GM23338 (cell line): ENCODE measurements around the gene ST8SIA2. TPM values are rescaled to one million over a fixed set of nuclear protein-coding genes. Genes with fewer than 3 reads are reported as not detected.

ENCODE experiments used
- ATAC-seq: fragments of 200-7000 bp; cut with Tn5 transposase; 3 replicates; pipeline ENCODE4 v1.9.1; 2020
- DNase-seq: peaks from one replicate; pipeline ENCODE4 v3.0.0-alpha.2; 2015; ENCODE audit warnings: low spot score
- H2AFZ ChIP-seq: fragments of 200-600 bp; sonication (generic); 2 replicates; pipeline ENCODE4 v1.8.0; 2016; ENCODE audit warnings: antibody characterized with exemption, mild to moderate bottlenecking, moderate library complexity
- H3F3A ChIP-seq: fragments of 200-600 bp; sonication (generic); replicated peaks from 2 replicates; pipeline ENCODE4 v1.8.0; 2017; ENCODE audit warnings: antibody characterized with exemption, mixed run types, low read depth
- H3K27ac ChIP-seq: fragments of 200-600 bp; sonication (generic); 2 replicates; pipeline ENCODE4 v1.6.1; 2016; ENCODE audit warnings: low read depth
- H3K27me3 ChIP-seq: fragments of 200-600 bp; sonication (generic); 2 replicates; pipeline ENCODE4 v1.8.0; 2016; ENCODE audit warnings: mild to moderate bottlenecking, mixed run types, moderate library complexity; ENCODE audit not compliant: insufficient read depth
- H3K36me3 ChIP-seq: fragments of 200-600 bp; sonication (generic); 2 replicates; pipeline ENCODE4 v1.8.0; 2016; ENCODE audit warnings: mild to moderate bottlenecking; ENCODE audit not compliant: insufficient read depth
- H3K4me1 ChIP-seq: fragments of 200-600 bp; sonication (generic); 2 replicates; pipeline ENCODE4 v1.8.0; 2016; ENCODE audit warnings: mild to moderate bottlenecking, moderate library complexity; ENCODE audit not compliant: insufficient read depth
- H3K4me2 ChIP-seq: fragments of 200-600 bp; sonication (generic); 2 replicates; pipeline ENCODE4 v1.7.1; 2017; ENCODE audit warnings: mixed run types
- H3K4me3 ChIP-seq: fragments of 200-600 bp; sonication (generic); 2 replicates; pipeline ENCODE4 v1.6.1; 2016; ENCODE audit warnings: mixed run types
- H3K79me2 ChIP-seq: fragments of 200-600 bp; sonication (generic); replicated peaks from 2 replicates; pipeline ENCODE4 v1.8.0; 2017; ENCODE audit warnings: mild to moderate bottlenecking; ENCODE audit not compliant: insufficient read depth
- H3K9me2 ChIP-seq: fragments of 200-600 bp; sonication (generic); 2 replicates; pipeline ENCODE4 v1.8.0; 2017; ENCODE audit not compliant: insufficient read depth
- H4K20me1 ChIP-seq: fragments of 200-600 bp; sonication (generic); replicated peaks from 2 replicates; pipeline ENCODE4 v1.8.0; 2017; ENCODE audit warnings: mild to moderate bottlenecking; ENCODE audit not compliant: insufficient read depth
- H3K27ac Mint-ChIP-seq: 2 replicates; pipeline ENCODE4 v1.8.0; 2020; ENCODE audit warnings: inconsistent platforms, mild to moderate bottlenecking, moderate library complexity, mixed read lengths
- H3K27me3 Mint-ChIP-seq: 3 replicates; pipeline ENCODE4 v1.8.0; 2022; ENCODE audit warnings: low read depth, mild to moderate bottlenecking, moderate library complexity, mixed read lengths, inconsistent platforms; ENCODE audit not compliant: insufficient read depth, poor library complexity
- H3K36me3 Mint-ChIP-seq: 3 replicates; pipeline ENCODE4 v1.8.0; 2021; ENCODE audit warnings: low read depth, mild to moderate bottlenecking, inconsistent platforms, moderate library complexity, mixed read lengths
- H3K4me1 Mint-ChIP-seq: 3 replicates; pipeline ENCODE4 v1.8.0; 2020; ENCODE audit warnings: mild to moderate bottlenecking, inconsistent platforms, mixed read lengths
- H3K4me3 Mint-ChIP-seq: 3 replicates; pipeline ENCODE4 v1.8.0; 2021; ENCODE audit warnings: moderate library complexity, mild to moderate bottlenecking, inconsistent platforms, mixed read lengths
- H3K9me3 Mint-ChIP-seq: 3 replicates; pipeline ENCODE4 v1.8.0; 2020; ENCODE audit warnings: moderate library complexity, mild to moderate bottlenecking, inconsistent platforms, mixed read lengths
- ETS1 ChIP-seq: IDR thresholded peaks from 2 replicates; pipeline ENCODE4 v1.6.1; 2016; ENCODE audit warnings: antibody characterized with exemption
- EZH2 ChIP-seq: fragments of 200-600 bp; sonication (generic); IDR thresholded peaks from one replicate; pipeline ENCODE4 v1.8.0; 2017; ENCODE audit warnings: antibody characterized with exemption, mild to moderate bottlenecking, low read depth; ENCODE audit not compliant: unreplicated experiment
- EZH2phosphoT487 ChIP-seq: fragments of 200-600 bp; sonication (generic); IDR thresholded peaks from one replicate; pipeline ENCODE4 v1.8.1; 2018; ENCODE audit warnings: antibody characterized with exemption; ENCODE audit not compliant: unreplicated experiment
- JUNB ChIP-seq: IDR thresholded peaks from one replicate; pipeline ENCODE4 v1.6.1; 2016; ENCODE audit warnings: antibody characterized with exemption; ENCODE audit not compliant: unreplicated experiment
- NANOG ChIP-seq: IDR thresholded peaks from 2 replicates; pipeline ENCODE4 v1.6.1; 2016; ENCODE audit warnings: antibody characterized with exemption, borderline replicate concordance
- POLR2AphosphoS5 ChIP-seq: IDR thresholded peaks from 2 replicates; pipeline ENCODE4 v1.6.1; 2016; ENCODE audit warnings: antibody characterized with exemption, low read depth
- STAT1 ChIP-seq: IDR thresholded peaks from one replicate; pipeline ENCODE4 v1.6.1; 2016; ENCODE audit warnings: antibody characterized with exemption; ENCODE audit not compliant: unreplicated experiment
- ZNF114 ChIP-seq: fragments of 250-450 bp; sonication (Bioruptor Pico); IDR thresholded peaks from 2 replicates; pipeline ENCODE4 v1.5.0; 2020; ENCODE audit warnings: mild to moderate bottlenecking, moderate library complexity
- ZNF331 ChIP-seq: fragments of 250-450 bp; sonication (Bioruptor Pico); IDR thresholded peaks from 2 replicates; pipeline ENCODE4 v1.5.0; 2020; ENCODE audit warnings: low read depth, mild to moderate bottlenecking, moderate library complexity
- polyA plus RNA-seq: library from polyadenylated mRNA; unstranded; fragments of >200 nt; fragmentation: Nextera tagmentation; extraction: Ambion mirVana; gene quantifications from 2 replicates; pipeline ENCODE4 v1.2.1, GENCODE V29; 2016
- total RNA-seq: library from RNA; depleted of rRNA; stranded (reverse); fragments of >200 nt; shearing (Covaris generic); gene quantifications from 2 replicates; pipeline ENCODE4 v1.2.3, GENCODE V29; 2014
- TF ChIP-seq, protein P1 (sequence below): IDR thresholded peaks from one replicate; pipeline ENCODE4 v1.6.1; 2018; ENCODE audit warnings: antibody characterized with exemption; ENCODE audit not compliant: unreplicated experiment
- TF ChIP-seq, protein P2 (sequence below), 2 experiments: fragments of 200-600 bp in 1 of 2; sonication (generic) in 1 of 2; conservative IDR thresholded peaks; 2 replicates each; pipeline versions ENCODE4 v1.5.1 to v1.6.1; 2016 to 2017; ENCODE audit warnings: antibody characterized with exemption in 2 of 2, low read depth in 2 of 2, mild to moderate bottlenecking in 2 of 2, moderate library complexity in 1 of 2

Gene ST8SIA2
- total and polyA plus RNA-seq, 2 experiments from 2014 or later: 0.66 to 1.2 TPM

GRCh38 chr15:92400980-92401787 is 7.5 kb downstream of the ST8SIA2 start (continued):
- TF ChIP-seq, protein P1, sequence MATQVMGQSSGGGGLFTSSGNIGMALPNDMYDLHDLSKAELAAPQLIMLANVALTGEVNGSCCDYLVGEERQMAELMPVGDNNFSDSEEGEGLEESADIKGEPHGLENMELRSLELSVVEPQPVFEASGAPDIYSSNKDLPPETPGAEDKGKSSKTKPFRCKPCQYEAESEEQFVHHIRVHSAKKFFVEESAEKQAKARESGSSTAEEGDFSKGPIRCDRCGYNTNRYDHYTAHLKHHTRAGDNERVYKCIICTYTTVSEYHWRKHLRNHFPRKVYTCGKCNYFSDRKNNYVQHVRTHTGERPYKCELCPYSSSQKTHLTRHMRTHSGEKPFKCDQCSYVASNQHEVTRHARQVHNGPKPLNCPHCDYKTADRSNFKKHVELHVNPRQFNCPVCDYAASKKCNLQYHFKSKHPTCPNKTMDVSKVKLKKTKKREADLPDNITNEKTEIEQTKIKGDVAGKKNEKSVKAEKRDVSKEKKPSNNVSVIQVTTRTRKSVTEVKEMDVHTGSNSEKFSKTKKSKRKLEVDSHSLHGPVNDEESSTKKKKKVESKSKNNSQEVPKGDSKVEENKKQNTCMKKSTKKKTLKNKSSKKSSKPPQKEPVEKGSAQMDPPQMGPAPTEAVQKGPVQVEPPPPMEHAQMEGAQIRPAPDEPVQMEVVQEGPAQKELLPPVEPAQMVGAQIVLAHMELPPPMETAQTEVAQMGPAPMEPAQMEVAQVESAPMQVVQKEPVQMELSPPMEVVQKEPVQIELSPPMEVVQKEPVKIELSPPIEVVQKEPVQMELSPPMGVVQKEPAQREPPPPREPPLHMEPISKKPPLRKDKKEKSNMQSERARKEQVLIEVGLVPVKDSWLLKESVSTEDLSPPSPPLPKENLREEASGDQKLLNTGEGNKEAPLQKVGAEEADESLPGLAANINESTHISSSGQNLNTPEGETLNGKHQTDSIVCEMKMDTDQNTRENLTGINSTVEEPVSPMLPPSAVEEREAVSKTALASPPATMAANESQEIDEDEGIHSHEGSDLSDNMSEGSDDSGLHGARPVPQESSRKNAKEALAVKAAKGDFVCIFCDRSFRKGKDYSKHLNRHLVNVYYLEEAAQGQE: no peak
- TF ChIP-seq POLR2AphosphoS5 (no peak), EZH2 (no peak), EZH2phosphoT487 (no peak), ZNF114 (CRISPR knock-in tag) (no peak), ETS1 (no peak), STAT1 (no peak), JUNB (no peak)
- TF ChIP-seq, protein P2, sequence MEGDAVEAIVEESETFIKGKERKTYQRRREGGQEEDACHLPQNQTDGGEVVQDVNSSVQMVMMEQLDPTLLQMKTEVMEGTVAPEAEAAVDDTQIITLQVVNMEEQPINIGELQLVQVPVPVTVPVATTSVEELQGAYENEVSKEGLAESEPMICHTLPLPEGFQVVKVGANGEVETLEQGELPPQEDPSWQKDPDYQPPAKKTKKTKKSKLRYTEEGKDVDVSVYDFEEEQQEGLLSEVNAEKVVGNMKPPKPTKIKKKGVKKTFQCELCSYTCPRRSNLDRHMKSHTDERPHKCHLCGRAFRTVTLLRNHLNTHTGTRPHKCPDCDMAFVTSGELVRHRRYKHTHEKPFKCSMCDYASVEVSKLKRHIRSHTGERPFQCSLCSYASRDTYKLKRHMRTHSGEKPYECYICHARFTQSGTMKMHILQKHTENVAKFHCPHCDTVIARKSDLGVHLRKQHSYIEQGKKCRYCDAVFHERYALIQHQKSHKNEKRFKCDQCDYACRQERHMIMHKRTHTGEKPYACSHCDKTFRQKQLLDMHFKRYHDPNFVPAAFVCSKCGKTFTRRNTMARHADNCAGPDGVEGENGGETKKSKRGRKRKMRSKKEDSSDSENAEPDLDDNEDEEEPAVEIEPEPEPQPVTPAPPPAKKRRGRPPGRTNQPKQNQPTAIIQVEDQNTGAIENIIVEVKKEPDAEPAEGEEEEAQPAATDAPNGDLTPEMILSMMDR (conservative IDR thresholded peaks at IDR 0.05; ENCODE audit: low read depth in 2 of 2): no peak

DNA sequence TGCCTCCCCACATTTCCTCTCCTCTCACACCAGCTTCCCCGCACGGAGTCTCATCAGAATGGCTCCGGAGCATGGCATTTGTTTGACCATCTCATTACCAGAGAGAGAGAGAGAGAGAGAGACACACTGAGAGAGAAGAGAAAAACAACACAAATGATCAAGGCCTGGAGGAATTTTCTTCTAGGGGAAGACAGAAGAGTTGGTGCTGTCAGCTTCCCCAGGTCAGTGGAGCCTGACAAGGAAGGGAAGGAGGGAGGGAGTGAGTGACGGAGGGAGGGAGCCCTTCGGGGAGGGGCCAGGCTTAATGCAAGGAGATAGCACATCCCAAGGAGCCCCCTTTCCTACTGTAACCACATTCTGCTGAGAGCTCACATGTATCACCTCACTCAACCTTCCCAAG is 9.1 kb downstream of the ST8SIA2 start:
- peaks cover 6% of the 10 kb centered on the region for H3K27me3 Mint-ChIP-seq
- no peak overlapping the region for H3K4me3 Mint-ChIP-seq
- Histone ChIP-seq H2AFZ (no peak overlapping the region), H3F3A (no peaks in the 10 kb centered on the region), H3K27me3 (no peaks in the 10 kb centered on the region), H3K79me2 (no peaks in the 10 kb centered on the region), H3K27ac (no peak overlapping the region), H3K4me1 (no peaks in the 10 kb centered on the region), H3K4me3 (no peak overlapping the region), H3K9me2 (no peaks in the 10 kb centered on the region), H3K4me2 (no peak overlapping the region), H4K20me1 (no peaks in the 10 kb centered on the region), H3K36me3 (no peaks in the 10 kb centered on the region)
- no peak overlapping the region for H3K27ac Mint-ChIP-seq
- no peaks in the 10 kb centered on the region; the same call in 2 of the 3 replicates for H3K36me3 Mint-ChIP-seq
- ATAC-seq: no peak
- no peak for DNase-seq
- H3K4me1 Mint-ChIP-seq: peaks cover 19% of the 10 kb centered on the region
- no peaks in the 10 kb centered on the region; the same call in 2 of the 3 replicates for H3K9me3 Mint-ChIP-seq
- TF ChIP-seq EZH2: no peak
- TF ChIP-seq, protein P2 (conservative IDR thresholded peaks at IDR 0.05; ENCODE audit: low read depth in 2 of 2): no peak
- no peak for TF ChIP-seq EZH2phosphoT487
- no peak for TF ChIP-seq NANOG
- TF ChIP-seq ZNF114 (CRISPR knock-in tag): no peak
- TF ChIP-seq, protein P1: no peak
- TF ChIP-seq ZNF331 (CRISPR knock-in tag): no peak
- no peak for TF ChIP-seq STAT1
- no peak for TF ChIP-seq POLR2AphosphoS5
- TF ChIP-seq ETS1: no peak
